HEK293 (cell line): ENCODE data around the gene UBXN11.

Source experiments
- ATF2 ChIP-seq: fragments of 450-650 bp; formaldehyde crosslinking; IDR thresholded peaks from 2 replicates; pipeline ENCODE4 v1.5.1; 2016; ENCODE audit warnings: missing biosample characterization, missing genetic modification characterization, low read depth
- GLI4 ChIP-seq: fragments of 450-650 bp; formaldehyde crosslinking; IDR thresholded peaks from 2 replicates; pipeline ENCODE4 v1.5.1; 2016; ENCODE audit warnings: missing biosample characterization, missing genetic modification characterization
- GLIS1 ChIP-seq: fragments of 450-650 bp; formaldehyde crosslinking; IDR thresholded peaks from 2 replicates; pipeline ENCODE4 v1.5.1; 2016; ENCODE audit warnings: missing biosample characterization, missing genetic modification characterization
- HOXA7 ChIP-seq: sonication (generic); formaldehyde crosslinking; IDR thresholded peaks from 2 replicates; pipeline ENCODE4 v1.8.1; 2022; ENCODE audit warnings: missing genetic modification reagents, borderline replicate concordance
- KLF16 ChIP-seq: fragments of 450-650 bp; formaldehyde crosslinking; IDR thresholded peaks from 2 replicates; pipeline ENCODE4 v1.5.1; 2017; ENCODE audit warnings: missing biosample characterization, missing genetic modification characterization
- MYNN ChIP-seq: fragments of 450-650 bp; formaldehyde crosslinking; IDR thresholded peaks from 2 replicates; pipeline ENCODE4 v1.5.1; 2016; ENCODE audit warnings: missing biosample characterization, missing genetic modification characterization, borderline replicate concordance
- SP2 ChIP-seq: fragments of 450-650 bp; formaldehyde crosslinking; IDR thresholded peaks from 2 replicates; pipeline ENCODE4 v1.5.1; 2016; ENCODE audit warnings: missing biosample characterization, missing genetic modification characterization
- SP3 ChIP-seq: fragments of 450-650 bp; formaldehyde crosslinking; IDR thresholded peaks from 2 replicates; pipeline ENCODE4 v1.5.1; 2016; ENCODE audit warnings: missing biosample characterization, missing genetic modification characterization
- ZBTB1 ChIP-seq: fragments of 450-650 bp; formaldehyde crosslinking; IDR thresholded peaks from 2 replicates; pipeline ENCODE4 v1.5.1; 2016; ENCODE audit warnings: missing biosample characterization, missing genetic modification characterization
- ZBTB20 ChIP-seq: fragments of 450-650 bp; formaldehyde crosslinking; IDR thresholded peaks from 2 replicates; pipeline ENCODE4 v1.5.1; 2016; ENCODE audit warnings: missing biosample characterization, missing genetic modification characterization
- ZBTB21 ChIP-seq: fragments of 450-650 bp; formaldehyde crosslinking; IDR thresholded peaks from 2 replicates; pipeline ENCODE4 v1.5.1; 2017; ENCODE audit warnings: missing biosample characterization, missing genetic modification characterization
- ZBTB7A ChIP-seq: fragments of 450-650 bp; formaldehyde crosslinking; IDR thresholded peaks from 2 replicates; pipeline ENCODE4 v1.5.1; 2016; ENCODE audit warnings: low read depth, missing biosample characterization, missing genetic modification characterization
- ZFHX2 ChIP-seq: fragments of 450-650 bp; formaldehyde crosslinking; conservative IDR thresholded peaks from 2 replicates; pipeline ENCODE4 v1.5.1; 2016; ENCODE audit warnings: missing biosample characterization, missing genetic modification characterization
- ZNF10 ChIP-seq: fragments of 450-650 bp; formaldehyde crosslinking; IDR thresholded peaks from 2 replicates; pipeline ENCODE4 v1.5.1; 2017; ENCODE audit warnings: missing biosample characterization, missing genetic modification characterization
- ZNF2 ChIP-seq: fragments of 450-650 bp; formaldehyde crosslinking; IDR thresholded peaks from 2 replicates; pipeline ENCODE4 v1.5.1; 2016; ENCODE audit warnings: missing biosample characterization, missing genetic modification characterization
- ZNF24 ChIP-seq: fragments of 450-650 bp; formaldehyde crosslinking; IDR thresholded peaks from 2 replicates; pipeline ENCODE4 v1.5.1; 2016; ENCODE audit warnings: missing biosample characterization, missing genetic modification characterization
- ZNF302 ChIP-seq: fragments of 450-650 bp; formaldehyde crosslinking; IDR thresholded peaks from 2 replicates; pipeline ENCODE4 v1.5.1; 2016; ENCODE audit warnings: missing biosample characterization, missing genetic modification characterization, low read depth
- ZNF544 ChIP-seq: fragments of 450-650 bp; formaldehyde crosslinking; IDR thresholded peaks from 2 replicates; pipeline ENCODE4 v1.5.0; 2017; ENCODE audit warnings: missing biosample characterization, missing genetic modification characterization
- ZNF560 ChIP-seq: fragments of 450-650 bp; formaldehyde crosslinking; IDR thresholded peaks from 2 replicates; pipeline ENCODE4 v1.5.1; 2017; ENCODE audit warnings: missing biosample characterization, missing genetic modification characterization, borderline replicate concordance
- ZNF610 ChIP-seq: fragments of 450-650 bp; formaldehyde crosslinking; IDR thresholded peaks from 2 replicates; pipeline ENCODE4 v1.5.1; 2016; ENCODE audit warnings: missing biosample characterization, missing genetic modification characterization, borderline replicate concordance
- ZNF692 ChIP-seq: fragments of 450-650 bp; formaldehyde crosslinking; IDR thresholded peaks from 2 replicates; pipeline ENCODE4 v1.5.1; 2016; ENCODE audit warnings: missing biosample characterization, missing genetic modification characterization
- ZNF701 ChIP-seq: fragments of 450-650 bp; formaldehyde crosslinking; IDR thresholded peaks from 2 replicates; pipeline ENCODE4 v1.5.1; 2016; ENCODE audit warnings: missing biosample characterization, missing genetic modification characterization
- ZNF785 ChIP-seq: fragments of 450-650 bp; formaldehyde crosslinking; IDR thresholded peaks from 2 replicates; pipeline ENCODE4 v1.5.1; 2016; ENCODE audit warnings: missing biosample characterization, missing genetic modification characterization
- ZSCAN30 ChIP-seq: fragments of 450-650 bp; IDR thresholded peaks from 2 replicates; pipeline ENCODE4 v1.5.1; 2018; ENCODE audit warnings: missing biosample characterization, mild to moderate bottlenecking, missing genetic modification characterization, moderate library complexity
- TF ChIP-seq, protein P1 (sequence below): fragments of 450-650 bp; formaldehyde crosslinking; IDR thresholded peaks from 2 replicates; pipeline ENCODE4 v1.5.1; 2016; ENCODE audit warnings: missing biosample characterization, missing genetic modification characterization
- TF ChIP-seq, protein P2 (sequence below): fragments of 450-650 bp; formaldehyde crosslinking; IDR thresholded peaks from 2 replicates; pipeline ENCODE4 v1.5.1; 2017; ENCODE audit warnings: missing biosample characterization, mild to moderate bottlenecking, missing genetic modification characterization, moderate library complexity
- TF ChIP-seq, protein P3 (sequence below): fragments of 450-650 bp; formaldehyde crosslinking; IDR thresholded peaks from 2 replicates; pipeline ENCODE4 v1.5.1; 2016; ENCODE audit warnings: missing biosample characterization, missing genetic modification characterization
- TF ChIP-seq, protein P4 (sequence below): fragments of 450-650 bp; formaldehyde crosslinking; IDR thresholded peaks from 2 replicates; pipeline ENCODE4 v1.5.1; 2016; ENCODE audit warnings: missing biosample characterization, missing genetic modification characterization

Gene UBXN11

GRCh38 chr1:26279456-26280332, 26.7 kb downstream of the UBXN11 start, which contains the start of gene SH3BGRL3 (continued):
- TF ChIP-seq, protein P1, sequence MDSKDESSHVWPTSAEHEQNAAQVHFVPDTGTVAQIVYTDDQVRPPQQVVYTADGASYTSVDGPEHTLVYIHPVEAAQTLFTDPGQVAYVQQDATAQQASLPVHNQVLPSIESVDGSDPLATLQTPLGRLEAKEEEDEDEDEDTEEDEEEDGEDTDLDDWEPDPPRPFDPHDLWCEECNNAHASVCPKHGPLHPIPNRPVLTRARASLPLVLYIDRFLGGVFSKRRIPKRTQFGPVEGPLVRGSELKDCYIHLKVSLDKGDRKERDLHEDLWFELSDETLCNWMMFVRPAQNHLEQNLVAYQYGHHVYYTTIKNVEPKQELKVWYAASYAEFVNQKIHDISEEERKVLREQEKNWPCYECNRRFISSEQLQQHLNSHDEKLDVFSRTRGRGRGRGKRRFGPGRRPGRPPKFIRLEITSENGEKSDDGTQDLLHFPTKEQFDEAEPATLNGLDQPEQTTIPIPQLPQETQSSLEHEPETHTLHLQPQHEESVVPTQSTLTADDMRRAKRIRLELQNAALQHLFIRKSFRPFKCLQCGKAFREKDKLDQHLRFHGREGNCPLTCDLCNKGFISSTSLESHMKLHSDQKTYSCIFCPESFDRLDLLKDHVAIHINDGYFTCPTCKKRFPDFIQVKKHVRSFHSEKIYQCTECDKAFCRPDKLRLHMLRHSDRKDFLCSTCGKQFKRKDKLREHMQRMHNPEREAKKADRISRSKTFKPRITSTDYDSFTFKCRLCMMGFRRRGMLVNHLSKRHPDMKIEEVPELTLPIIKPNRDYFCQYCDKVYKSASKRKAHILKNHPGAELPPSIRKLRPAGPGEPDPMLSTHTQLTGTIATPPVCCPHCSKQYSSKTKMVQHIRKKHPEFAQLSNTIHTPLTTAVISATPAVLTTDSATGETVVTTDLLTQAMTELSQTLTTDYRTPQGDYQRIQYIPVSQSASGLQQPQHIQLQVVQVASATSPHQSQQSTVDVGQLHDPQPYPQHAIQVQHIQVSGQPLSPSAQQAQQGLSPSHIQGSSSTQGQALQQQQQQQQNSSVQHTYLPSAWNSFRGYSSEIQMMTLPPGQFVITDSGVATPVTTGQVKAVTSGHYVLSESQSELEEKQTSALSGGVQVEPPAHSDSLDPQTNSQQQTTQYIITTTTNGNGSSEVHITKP (tag by site-specific recombination), result 0 out of 2 replicates have a peak, but pooled peaks have one; percentile 33
- TF ChIP-seq HOXA7 (CRISPR knock-in tag), result no peak
- peak; percentile 88 for TF ChIP-seq GLIS1 (tag by site-specific recombination)
- no peak for TF ChIP-seq ZNF302 (tag by site-specific recombination)
- TF ChIP-seq ZBTB20 (tag by site-specific recombination), result peak; percentile 78
- peak; percentile 85 for TF ChIP-seq KLF16 (tag by site-specific recombination)
- 0 out of 2 replicates have a peak, but pooled peaks have one; percentile 63 for TF ChIP-seq ZBTB7A (tag by site-specific recombination)
- no peak; the same call in 1 of the 2 replicates for TF ChIP-seq ZNF24
- TF ChIP-seq, protein P2, sequence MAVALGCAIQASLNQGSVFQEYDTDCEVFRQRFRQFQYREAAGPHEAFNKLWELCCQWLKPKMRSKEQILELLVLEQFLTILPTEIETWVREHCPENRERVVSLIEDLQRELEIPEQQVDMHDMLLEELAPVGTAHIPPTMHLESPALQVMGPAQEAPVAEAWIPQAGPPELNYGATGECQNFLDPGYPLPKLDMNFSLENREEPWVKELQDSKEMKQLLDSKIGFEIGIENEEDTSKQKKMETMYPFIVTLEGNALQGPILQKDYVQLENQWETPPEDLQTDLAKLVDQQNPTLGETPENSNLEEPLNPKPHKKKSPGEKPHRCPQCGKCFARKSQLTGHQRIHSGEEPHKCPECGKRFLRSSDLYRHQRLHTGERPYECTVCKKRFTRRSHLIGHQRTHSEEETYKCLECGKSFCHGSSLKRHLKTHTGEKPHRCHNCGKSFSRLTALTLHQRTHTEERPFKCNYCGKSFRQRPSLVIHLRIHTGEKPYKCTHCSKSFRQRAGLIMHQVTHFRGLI, result no peak
- peak; percentile 74 for TF ChIP-seq ZNF610
- no peak for TF ChIP-seq ZBTB21 (tag by site-specific recombination)
- peak; percentile 88 for TF ChIP-seq SP3
- TF ChIP-seq GLI4 (tag by site-specific recombination), result 0 out of 2 replicates have a peak, but pooled peaks have one; percentile 10
- peak; percentile 71; the same call in 1 of the 2 replicates for TF ChIP-seq ZFHX2 (tag by site-specific recombination)
- TF ChIP-seq, protein P3, sequence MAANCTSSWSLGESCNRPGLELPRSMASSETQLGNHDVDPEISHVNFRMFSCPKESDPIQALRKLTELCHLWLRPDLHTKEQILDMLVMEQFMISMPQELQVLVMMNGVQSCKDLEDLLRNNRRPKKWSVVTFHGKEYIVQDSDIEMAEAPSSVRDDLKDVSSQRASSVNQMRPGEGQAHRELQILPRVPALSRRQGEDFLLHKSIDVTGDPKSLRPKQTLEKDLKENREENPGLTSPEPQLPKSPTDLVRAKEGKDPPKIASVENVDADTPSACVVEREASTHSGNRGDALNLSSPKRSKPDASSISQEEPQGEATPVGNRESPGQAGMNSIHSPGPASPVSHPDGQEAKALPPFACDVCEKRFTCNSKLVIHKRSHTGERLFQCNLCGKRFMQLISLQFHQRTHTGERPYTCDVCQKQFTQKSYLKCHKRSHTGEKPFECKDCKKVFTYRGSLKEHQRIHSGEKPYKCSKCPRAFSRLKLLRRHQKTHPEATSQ (tag by site-specific recombination), result 0 out of 2 replicates have a peak, but pooled peaks have one; percentile 46
- peak; percentile 77; the same call in 1 of the 2 replicates for TF ChIP-seq ZNF2 (tag by site-specific recombination)
- 0 out of 2 replicates have a peak, but pooled peaks have one; percentile 11 for TF ChIP-seq MYNN (tag by site-specific recombination)
- TF ChIP-seq ZNF692, result peak; percentile 93
- TF ChIP-seq, protein P4, sequence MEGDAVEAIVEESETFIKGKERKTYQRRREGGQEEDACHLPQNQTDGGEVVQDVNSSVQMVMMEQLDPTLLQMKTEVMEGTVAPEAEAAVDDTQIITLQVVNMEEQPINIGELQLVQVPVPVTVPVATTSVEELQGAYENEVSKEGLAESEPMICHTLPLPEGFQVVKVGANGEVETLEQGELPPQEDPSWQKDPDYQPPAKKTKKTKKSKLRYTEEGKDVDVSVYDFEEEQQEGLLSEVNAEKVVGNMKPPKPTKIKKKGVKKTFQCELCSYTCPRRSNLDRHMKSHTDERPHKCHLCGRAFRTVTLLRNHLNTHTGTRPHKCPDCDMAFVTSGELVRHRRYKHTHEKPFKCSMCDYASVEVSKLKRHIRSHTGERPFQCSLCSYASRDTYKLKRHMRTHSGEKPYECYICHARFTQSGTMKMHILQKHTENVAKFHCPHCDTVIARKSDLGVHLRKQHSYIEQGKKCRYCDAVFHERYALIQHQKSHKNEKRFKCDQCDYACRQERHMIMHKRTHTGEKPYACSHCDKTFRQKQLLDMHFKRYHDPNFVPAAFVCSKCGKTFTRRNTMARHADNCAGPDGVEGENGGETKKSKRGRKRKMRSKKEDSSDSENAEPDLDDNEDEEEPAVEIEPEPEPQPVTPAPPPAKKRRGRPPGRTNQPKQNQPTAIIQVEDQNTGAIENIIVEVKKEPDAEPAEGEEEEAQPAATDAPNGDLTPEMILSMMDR (tag by site-specific recombination), result peak; percentile 92
- TF ChIP-seq ATF2 (tag by site-specific recombination), result no peak
- no peak for TF ChIP-seq ZNF701 (tag by site-specific recombination)
- TF ChIP-seq ZBTB1 (tag by site-specific recombination), result 0 out of 2 replicates have a peak, but pooled peaks have one; percentile 10
- TF ChIP-seq ZSCAN30 (tag by site-specific recombination), result peak; percentile 56; the same call in 1 of the 2 replicates
- TF ChIP-seq ZNF10 (tag by site-specific recombination), result no peak; the same call in 1 of the 2 replicates
- no peak for TF ChIP-seq ZNF544 (tag by site-specific recombination)
- peak; percentile 93 for TF ChIP-seq SP2 (tag by site-specific recombination)
- TF ChIP-seq ZNF785 (tag by site-specific recombination), result peak; percentile 90
- no peak for TF ChIP-seq ZNF560
